ENCODE data around the gene LIN28B. TPM values are rescaled to one million over a fixed set of nuclear protein-coding genes. Genes with fewer than 3 reads are reported as not detected.

LIN28B gene
- total RNA-seq, 4 donors from 2014 or later: not detected

DNA sequence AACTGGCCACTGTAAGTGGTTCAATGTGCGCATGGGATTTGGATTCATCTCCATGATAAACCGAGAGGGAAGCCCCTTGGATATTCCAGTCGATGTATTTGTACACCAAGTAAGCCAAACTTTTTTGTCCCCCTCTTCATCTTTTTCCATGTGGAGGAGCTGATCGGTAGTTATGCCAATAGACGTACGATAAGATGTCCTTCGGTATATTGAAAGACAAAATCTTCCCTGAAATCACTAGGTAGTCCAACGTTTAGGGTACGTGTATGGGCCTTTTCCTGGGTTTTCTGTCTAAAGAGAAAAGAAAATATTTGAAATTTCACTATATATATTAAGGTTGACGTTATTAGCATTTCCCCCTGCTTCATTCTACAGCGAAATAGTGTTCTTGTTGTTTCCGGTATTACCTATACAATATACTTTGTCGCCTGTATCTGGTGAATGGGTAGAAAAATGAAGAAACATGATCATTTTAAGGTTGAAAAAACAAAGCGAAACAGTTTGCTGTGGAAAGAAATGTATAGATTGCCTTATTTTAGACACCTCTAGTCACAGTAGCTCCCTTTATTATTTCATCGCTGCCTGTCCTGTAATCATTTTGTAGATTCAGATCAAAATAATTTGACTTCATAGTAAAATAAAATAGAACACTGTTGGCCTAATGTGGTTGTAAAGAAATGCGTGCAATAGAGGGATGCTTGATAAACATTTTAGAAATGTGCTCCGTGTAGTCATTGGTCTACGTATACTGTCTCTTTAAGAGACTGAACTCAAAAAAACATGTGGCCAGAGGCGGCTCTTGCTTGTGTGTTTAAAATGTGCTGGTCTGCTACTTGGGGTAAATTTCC lies 1.5 kb downstream of the LIN28B start:
- TF ChIP-seq, protein P1, sequence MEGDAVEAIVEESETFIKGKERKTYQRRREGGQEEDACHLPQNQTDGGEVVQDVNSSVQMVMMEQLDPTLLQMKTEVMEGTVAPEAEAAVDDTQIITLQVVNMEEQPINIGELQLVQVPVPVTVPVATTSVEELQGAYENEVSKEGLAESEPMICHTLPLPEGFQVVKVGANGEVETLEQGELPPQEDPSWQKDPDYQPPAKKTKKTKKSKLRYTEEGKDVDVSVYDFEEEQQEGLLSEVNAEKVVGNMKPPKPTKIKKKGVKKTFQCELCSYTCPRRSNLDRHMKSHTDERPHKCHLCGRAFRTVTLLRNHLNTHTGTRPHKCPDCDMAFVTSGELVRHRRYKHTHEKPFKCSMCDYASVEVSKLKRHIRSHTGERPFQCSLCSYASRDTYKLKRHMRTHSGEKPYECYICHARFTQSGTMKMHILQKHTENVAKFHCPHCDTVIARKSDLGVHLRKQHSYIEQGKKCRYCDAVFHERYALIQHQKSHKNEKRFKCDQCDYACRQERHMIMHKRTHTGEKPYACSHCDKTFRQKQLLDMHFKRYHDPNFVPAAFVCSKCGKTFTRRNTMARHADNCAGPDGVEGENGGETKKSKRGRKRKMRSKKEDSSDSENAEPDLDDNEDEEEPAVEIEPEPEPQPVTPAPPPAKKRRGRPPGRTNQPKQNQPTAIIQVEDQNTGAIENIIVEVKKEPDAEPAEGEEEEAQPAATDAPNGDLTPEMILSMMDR (IDR thresholded peaks at IDR 0.05): no peak
- TF ChIP-seq POLR2A (IDR thresholded peaks at IDR 0.05) (no peak), POLR2AphosphoS5 (IDR thresholded peaks at IDR 0.05) (no peak), EP300 (IDR thresholded peaks at IDR 0.05; ENCODE audit: low read depth) (no peak)
- Histone ChIP-seq H3K27me3 (peaks cover 84% of the 10 kb centered on the region), H3K4me1 (no peaks in the 10 kb centered on the region), H3K9me3 (no peaks in the 10 kb centered on the region), H3K27ac (no peak overlapping the region), H3K36me3 (no peaks in the 10 kb centered on the region), H3K4me3 (no peak overlapping the region)
- DNase-seq: no peak
- 20 to 24% methylated on average over 14 to 19 of the region's 19 CpGs for WGBS, 2 donors (ENCODE audit: low coverage in 1 of 2)
- intact Hi-C loops (cut with DNase I; ENCODE audit: low total_unique reads) (no loop called here), in situ Hi-C loops (cut with MboI; ENCODE audit: low pct_ligation_motif_present in 1 of 4, low pct_unique_long_range_greater_than_20kb in 1 of 4, low sequenced_read_pairs in 3 of 4) (no loop called here)

DNA sequence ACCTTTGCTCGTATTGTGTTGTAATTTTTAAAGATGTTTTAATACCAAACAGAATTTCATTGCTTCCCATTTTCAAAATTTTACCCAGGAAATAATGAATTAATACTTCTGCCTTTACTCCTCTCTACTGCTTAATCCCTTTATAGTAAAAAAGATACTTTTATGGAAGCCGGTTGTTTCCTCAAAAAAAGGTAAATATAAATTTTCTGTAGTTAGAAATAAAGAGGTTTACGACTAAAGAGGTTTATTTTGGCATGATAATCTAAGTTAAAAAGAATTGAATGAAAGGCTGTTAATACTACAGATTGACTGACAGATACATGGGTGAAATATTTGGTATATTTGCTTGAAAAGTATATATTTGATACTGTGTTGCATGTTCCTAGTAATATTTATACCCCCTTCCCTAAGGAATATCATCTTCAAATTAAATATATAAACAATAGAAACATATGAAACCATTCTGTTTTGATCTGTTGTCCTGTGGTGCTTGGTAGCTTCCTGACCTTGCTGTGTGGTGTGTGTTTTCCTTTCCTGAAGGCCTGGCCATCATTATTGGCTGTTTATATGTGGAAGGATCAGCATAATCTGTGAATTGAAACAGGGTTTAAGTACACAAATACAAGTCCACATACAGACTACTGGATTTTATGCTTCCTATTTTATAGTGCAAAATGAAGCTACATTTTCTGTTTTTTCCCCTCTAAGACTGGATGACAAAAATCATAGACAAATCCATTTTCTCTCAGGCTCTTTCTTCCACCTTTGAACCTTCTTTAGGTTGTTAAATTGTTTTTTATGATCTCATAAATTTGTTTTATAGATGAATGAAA lies 2.3 kb downstream of the LIN28B start:
- in situ Hi-C loops (cut with MboI; ENCODE audit: low pct_ligation_motif_present in 1 of 4, low pct_unique_long_range_greater_than_20kb in 1 of 4, low sequenced_read_pairs in 3 of 4): no loop called here
- peaks cover 75% of the 10 kb centered on the region for H3K27me3 ChIP-seq
- no peak overlapping the region for H3K4me3 ChIP-seq
- H3K27ac ChIP-seq: no peak overlapping the region
- WGBS, 2 donors (ENCODE audit: low coverage in 1 of 2): 28% methylated on average over 3 of the region's 3 CpGs
- intact Hi-C loops (cut with DNase I; ENCODE audit: low total_unique reads): no loop called here
- H3K4me1 ChIP-seq: no peaks in the 10 kb centered on the region
- H3K36me3 ChIP-seq: no peaks in the 10 kb centered on the region
- no peak for DNase-seq
- no peaks in the 10 kb centered on the region for H3K9me3 ChIP-seq
- TF ChIP-seq POLR2AphosphoS5 (IDR thresholded peaks at IDR 0.05) (no peak), POLR2A (IDR thresholded peaks at IDR 0.05) (no peak), EP300 (IDR thresholded peaks at IDR 0.05; ENCODE audit: low read depth) (no peak)
- TF ChIP-seq, protein P1 (IDR thresholded peaks at IDR 0.05): no peak

DNA sequence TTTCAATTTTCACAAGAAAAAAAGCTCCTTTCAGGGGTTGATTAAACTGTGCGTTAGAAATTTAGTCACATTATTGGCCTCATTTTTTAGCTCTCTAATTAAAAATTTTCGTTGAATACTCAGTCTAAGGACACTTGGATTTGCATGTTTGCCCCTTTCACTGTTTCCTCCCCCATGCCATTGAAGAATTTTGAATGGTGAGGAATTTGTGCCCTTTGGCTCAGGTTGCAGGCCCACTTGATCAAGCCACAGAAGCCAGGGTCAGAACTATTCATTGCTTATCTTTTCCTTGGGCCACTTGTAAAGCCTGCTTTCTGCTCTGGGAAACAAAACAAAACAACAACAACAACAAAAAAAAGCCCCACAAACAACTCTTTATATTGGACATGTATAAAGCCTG lies 12.2 kb downstream of the LIN28B start:
- Histone ChIP-seq H3K9me3 (no peaks in the 10 kb centered on the region), H3K27ac (no peak overlapping the region), H3K4me1 (no peaks in the 10 kb centered on the region), H3K27me3 (no peaks in the 10 kb centered on the region), H3K4me3 (no peak overlapping the region), H3K36me3 (no peaks in the 10 kb centered on the region)
- in situ Hi-C loops (cut with MboI; ENCODE audit: low pct_ligation_motif_present in 1 of 4, low pct_unique_long_range_greater_than_20kb in 1 of 4, low sequenced_read_pairs in 3 of 4) (no loop called here), intact Hi-C loops (cut with DNase I; ENCODE audit: low total_unique reads) (no loop called here)
- no peak for DNase-seq
- 62 to 65% methylated on average over 2 of the region's 2 CpGs for WGBS, 2 donors (ENCODE audit: low coverage in 1 of 2)
- TF ChIP-seq POLR2A (IDR thresholded peaks at IDR 0.05): no peak
- no peak for TF ChIP-seq EP300 (IDR thresholded peaks at IDR 0.05; ENCODE audit: low read depth)
- TF ChIP-seq, protein P1 (IDR thresholded peaks at IDR 0.05): no peak
- TF ChIP-seq POLR2AphosphoS5 (IDR thresholded peaks at IDR 0.05): no peak

DNA sequence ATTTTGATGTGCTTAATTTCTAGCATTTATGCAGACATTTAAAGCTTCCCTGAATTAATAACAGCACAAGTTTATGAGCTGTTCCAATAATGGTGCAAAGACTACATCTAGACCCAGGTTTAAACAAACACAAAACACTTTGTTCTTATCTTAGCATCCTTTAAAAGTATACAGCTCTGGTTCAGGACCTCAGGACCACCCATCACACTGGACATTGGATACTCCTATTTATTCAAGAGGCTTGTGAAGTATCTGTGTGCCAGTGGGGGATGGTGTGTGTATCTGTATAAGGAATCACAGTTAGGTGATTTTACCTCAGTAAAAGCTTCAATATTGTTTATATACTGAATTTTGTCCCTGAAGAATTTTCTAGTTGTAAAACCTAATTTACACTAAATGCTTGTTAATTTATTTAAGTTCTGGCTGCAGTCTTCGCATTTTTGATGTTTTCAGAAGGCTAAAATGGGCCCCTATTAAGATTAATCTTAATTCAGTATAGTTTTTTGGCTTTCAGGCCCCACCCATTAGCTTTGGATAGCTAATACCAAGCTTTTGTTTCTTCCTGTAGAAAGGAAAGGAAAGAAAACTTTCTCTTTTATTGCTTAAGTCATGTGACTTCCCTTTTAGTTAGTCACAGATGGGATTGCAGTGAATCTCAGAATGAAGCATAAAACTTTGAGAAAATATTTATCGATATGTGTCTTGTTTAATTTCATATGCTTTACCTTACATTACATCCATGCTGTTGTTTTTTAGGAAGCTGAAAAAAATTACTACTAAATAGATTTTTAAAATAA lies 13.1 kb downstream of the LIN28B start:
- no peaks in the 10 kb centered on the region for H3K9me3 ChIP-seq
- DNase-seq: no peak
- H3K36me3 ChIP-seq: no peaks in the 10 kb centered on the region
- in situ Hi-C loops (cut with MboI; ENCODE audit: low pct_ligation_motif_present in 1 of 4, low pct_unique_long_range_greater_than_20kb in 1 of 4, low sequenced_read_pairs in 3 of 4) (no loop called here), intact Hi-C loops (cut with DNase I; ENCODE audit: low total_unique reads) (no loop called here)
- no peak overlapping the region for H3K4me3 ChIP-seq
- WGBS, 2 donors (ENCODE audit: low coverage in 1 of 2): 79 to 81% methylated on average over 2 of the region's 2 CpGs
- TF ChIP-seq EP300 (IDR thresholded peaks at IDR 0.05; ENCODE audit: low read depth) (no peak), POLR2AphosphoS5 (IDR thresholded peaks at IDR 0.05) (no peak), POLR2A (IDR thresholded peaks at IDR 0.05) (no peak)
- TF ChIP-seq, protein P1 (IDR thresholded peaks at IDR 0.05): no peak
- no peaks in the 10 kb centered on the region for H3K4me1 ChIP-seq
- no peak overlapping the region for H3K27ac ChIP-seq
- H3K27me3 ChIP-seq: no peaks in the 10 kb centered on the region
